HG02870 (cell line): ENCODE results near the gene TKFC.
"Not testable (repeated sequence)": the region's sequence is repeated elsewhere in the genome, so short reads cannot be mapped to it uniquely, and the experiment has no call there.

Experiments
- ATAC-seq: cut with Tn5 transposase; IDR thresholded peaks from one replicate; pipeline ENCODE4 v1.9.1; 2021; ENCODE audit warnings: mild to moderate bottlenecking, moderate library complexity; ENCODE audit not compliant: unreplicated experiment

The TKFC gene

DNA sequence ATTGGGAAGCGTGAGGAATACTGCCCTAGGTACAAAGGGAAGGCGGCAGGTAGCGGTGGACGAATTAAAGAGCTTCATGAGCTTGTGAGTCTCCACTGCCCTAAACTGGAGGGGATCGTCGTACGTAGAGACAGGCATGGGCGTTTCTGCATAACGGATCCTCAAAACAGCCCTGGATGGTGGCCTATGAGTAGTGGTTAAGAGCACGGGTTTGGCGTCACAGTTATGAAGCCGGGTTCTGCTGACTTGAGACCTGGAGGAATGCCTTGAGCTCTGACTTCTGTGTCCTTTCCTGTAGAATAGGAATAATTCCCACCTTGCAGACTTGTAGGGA, 29.5 kb downstream of the TKFC start:
- no peak for ATAC-seq

DNA sequence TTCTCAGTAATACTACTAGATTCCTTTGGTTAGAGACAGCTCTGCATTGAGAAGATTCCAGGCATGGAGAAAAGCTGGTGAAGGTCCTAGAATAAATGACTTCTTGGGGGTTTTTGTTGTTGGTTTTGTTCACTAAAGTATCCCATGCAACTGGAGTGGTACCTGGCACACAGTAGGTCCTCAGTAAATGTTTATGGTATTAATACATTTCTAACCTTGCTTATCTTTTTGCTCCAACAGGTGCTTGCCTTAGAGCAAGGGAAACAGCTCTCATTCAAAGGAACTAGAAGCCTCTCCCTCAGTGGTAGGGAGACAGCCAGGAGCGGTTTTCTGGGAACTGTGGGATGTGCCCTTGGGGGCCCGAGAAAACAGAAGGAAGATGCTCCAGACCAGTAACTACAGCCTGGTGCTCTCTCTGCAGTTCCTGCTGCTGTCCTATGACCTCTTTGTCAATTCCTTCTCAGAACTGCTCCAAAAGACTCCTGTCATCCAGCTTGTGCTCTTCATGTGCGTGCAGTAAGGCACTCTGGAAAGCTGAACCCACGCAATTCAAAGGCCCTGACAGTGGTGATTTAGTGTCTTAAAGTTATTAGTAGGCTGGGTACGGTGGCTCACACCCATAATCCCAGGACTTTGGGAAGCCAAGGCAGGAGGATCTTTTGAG, 31.1 kb downstream of the TKFC start:
- no peak for ATAC-seq

- no peak for ATAC-seq
Observed at GRCh38 chr11:61367406-61367805, 34.4 kb downstream of the TKFC start.

DNA sequence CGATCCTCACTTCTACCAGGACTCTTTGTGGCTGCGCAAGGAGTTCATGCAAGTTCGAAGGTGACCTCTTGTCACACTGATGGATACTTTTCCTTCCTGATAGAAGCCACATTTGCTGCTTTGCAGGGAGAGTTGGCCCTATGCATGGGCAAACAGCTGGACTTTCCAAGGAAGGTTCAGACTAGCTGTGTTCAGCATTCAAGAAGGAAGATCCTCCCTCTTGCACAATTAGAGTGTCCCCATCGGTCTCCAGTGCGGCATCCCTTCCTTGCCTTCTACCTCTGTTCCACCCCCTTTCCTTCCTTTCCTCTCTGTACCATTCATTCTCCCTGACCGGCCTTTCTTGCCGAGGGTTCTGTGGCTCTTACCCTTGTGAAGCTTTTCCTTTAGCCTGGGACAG, 35.6 kb downstream of the TKFC start:
- ATAC-seq = no peak

GRCh38 chr11:61369372-61370348, 36.6 kb downstream of the TKFC start:
- peak; percentile 58 for ATAC-seq

DNA sequence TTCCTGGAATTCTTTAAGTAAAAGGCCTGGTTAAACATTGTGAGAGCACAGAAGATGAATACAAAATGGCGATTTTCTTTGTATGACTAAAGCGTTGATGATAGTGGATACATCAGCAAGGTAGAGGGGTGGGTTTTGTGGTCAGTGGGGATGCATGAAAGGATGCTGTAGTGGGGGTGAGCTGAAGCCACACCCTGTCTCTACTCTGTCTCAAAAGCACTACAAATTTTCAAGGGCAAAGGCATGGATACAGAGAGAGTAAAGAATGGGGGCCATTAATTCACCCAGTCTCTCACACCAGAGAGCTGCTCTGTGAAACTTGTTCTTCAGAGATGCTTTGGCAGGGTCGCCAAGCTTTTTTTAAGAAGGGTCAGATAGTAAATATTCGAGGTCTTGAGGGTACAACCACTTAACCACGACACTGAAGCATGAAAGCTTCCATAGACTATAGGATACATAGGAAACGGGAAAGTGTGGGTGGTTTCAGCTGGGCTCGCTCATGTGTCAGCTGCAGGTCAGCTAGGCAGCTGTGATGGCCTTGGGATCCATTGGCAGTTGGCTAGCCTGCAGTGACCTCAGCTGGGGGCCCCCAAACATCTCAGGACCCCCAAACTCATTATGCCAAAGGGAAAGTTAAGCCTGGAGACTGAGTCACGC, 37.4 kb downstream of the TKFC start:
- ATAC-seq = no peak

DNA sequence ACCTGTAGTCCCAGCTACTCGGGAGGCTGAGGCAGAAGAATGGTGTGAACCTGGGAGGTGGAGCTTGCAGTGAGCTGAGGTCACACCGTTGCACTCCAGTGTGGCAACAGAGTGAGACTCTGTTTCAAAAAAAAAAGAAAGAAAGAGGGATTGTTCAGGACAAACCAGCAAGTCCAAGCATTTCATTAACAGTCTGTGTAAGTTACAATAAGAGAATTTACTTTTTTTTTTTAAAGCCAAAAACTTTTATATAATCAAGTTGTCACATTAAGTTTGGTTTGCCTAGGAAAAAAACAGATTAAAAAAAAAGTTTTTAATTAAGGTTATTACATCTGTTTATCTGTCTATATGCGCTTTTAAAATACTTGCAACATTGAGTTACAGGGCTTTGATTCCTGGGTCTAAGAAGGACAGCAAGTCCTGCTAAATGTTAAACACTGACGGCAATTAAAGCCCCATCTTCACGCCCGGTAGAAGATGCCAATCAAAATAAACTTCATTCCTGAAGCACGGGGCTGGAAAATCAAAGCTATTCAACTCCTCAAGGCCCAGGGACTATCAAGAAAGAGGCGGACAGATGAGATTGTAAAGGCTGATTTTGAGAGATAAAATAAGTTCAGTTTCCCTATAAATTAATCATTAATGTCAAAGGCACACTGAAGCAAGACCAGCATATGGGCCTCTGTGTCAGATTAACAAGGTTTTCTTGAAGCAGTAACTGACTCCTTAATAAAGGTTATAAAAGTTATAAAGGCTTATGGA, 39.8 kb downstream of the TKFC start:
- ATAC-seq = no peak

- no peak for ATAC-seq
Observed at GRCh38 chr11:61375761-61376108, 42.7 kb downstream of the TKFC start.

DNA sequence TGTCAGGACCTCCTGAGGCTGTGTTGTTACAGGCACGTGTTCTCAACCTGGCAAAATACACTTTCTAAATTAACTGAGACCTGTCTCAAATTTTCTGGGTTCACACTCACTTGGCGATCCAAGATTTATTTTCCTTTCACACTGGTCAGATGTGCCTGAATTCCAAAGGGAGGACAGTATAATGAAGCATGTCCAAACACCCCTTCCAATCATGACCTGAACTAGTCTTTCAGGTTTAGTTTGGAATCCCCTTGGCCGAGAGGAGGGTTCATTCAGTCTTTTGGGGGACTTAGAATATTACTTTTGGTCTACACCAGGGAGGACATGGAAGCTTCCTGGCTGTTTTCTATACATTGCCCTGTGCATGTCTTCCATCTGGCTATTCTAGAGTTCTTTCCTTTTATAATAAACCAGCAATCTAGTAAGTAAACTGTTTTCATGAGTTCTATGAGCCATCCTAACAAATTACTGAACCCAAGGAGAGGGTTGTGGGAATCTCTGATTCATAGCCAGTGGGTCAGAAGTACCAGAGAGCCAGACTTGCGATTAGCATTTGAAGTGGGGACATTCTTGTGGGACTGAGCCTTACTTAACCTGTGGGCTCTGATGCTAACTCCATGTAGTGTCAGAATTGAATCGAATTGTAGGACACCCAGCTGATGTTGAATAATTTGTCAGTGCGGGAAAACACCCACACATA, 44.6 kb downstream of the TKFC start:
- ATAC-seq = no peak

DNA sequence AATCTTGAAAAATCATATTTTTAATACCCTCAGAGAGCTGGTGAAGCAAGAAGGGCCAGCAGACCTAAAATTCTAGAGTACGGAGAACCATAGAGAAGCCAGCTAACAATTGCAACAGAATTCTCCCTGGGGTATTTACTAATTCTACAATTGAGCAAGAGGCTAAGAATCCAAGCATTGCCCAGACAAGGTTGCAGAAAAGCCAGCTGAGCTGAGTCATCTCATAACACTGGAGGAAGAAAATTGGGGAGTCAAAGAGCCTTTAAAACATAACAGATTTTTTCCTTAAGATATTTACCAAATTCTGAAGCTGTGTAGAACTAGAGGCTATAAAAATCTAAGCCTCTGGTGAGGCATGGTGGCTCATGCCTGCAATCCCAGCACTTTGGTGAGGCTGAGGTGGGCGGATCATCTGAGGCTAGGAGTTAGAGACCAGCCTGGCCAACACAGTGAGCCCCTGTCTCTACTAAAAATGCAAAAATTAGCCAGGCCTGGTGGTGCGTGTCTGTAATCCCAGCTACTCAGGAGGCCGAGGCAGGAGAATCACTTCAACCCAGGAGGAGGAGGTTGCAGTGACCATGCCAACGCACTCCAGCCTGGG, 45.8 kb downstream of the TKFC start:
- ATAC-seq = no peak

GRCh38 chr11:61380884-61381283, 47.9 kb downstream of the TKFC start:
- no peak for ATAC-seq

GRCh38 chr11:61383859-61384258, 50.8 kb downstream of the TKFC start:
- not testable (repeated sequence) for ATAC-seq

- ATAC-seq = no peak
Observed at GRCh38 chr11:61384271-61385242, 51.5 kb downstream of the TKFC start.

DNA sequence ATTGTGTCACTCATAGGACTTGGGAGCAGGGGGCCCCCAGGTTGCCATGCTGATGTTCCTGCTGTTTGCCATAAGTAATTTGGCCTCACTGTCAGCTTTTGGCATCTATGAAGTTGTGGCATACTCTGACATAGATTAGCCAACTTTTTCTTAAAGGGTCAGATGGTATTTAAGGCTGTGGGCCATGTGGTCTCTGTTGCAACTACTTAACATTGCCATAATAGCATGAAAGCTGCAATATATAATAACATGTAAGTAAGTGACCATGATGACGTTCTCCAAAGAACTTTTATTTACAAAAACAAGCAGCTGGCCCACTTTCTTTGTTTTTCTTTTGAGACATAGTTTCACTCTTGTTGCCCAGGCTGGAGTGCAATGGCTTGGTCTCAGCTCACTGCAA, 57.1 kb downstream of the TKFC start:
- no peak for ATAC-seq

DNA sequence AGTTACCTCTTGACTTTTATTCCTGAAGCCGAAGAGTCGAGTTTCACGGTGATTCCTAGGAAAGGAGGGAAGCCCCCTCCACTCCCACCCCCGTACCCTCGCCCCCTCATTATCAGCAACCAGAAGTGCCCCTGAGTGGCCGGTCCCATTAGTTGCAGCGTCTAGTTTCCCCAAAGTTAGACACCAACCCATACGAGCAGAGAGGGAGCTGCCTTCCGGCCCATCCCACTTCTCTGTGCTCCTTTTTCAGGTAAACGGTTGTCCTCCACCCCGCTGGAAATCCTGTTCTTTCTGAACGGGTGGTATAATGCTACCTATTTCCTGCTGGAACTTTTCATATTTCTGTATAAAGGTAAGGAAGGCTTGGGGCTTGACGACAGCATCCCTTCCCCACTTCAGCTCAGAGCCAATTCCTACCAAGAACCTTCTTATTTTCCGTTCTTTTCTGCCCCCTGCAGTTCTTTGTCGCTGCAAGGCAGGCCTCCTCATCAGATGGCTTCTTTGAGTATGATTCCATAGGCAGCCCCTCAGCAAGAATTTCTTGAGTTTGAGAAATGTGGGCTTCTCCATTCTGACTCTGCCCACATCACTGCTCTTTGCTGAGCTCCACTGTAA, 60.1 kb downstream of the TKFC start:
- no peak for ATAC-seq
